GM23338 (cell line): ENCODE data around the gene FAM174C. TPM values are rescaled to one million over a fixed set of nuclear protein-coding genes. Genes with fewer than 3 reads are reported as not detected.

ENCODE experiments used
- ATAC-seq: fragments of 200-7000 bp; cut with Tn5 transposase; 3 replicates; pipeline ENCODE4 v1.9.1; 2020
- DNase-seq: peaks from one replicate; pipeline ENCODE4 v3.0.0-alpha.2; 2015; ENCODE audit warnings: low spot score
- H2AFZ ChIP-seq: fragments of 200-600 bp; sonication (generic); 2 replicates; pipeline ENCODE4 v1.8.0; 2016; ENCODE audit warnings: antibody characterized with exemption, mild to moderate bottlenecking, moderate library complexity
- H3F3A ChIP-seq: fragments of 200-600 bp; sonication (generic); replicated peaks from 2 replicates; pipeline ENCODE4 v1.8.0; 2017; ENCODE audit warnings: antibody characterized with exemption, mixed run types, low read depth
- H3K27ac ChIP-seq: fragments of 200-600 bp; sonication (generic); 2 replicates; pipeline ENCODE4 v1.6.1; 2016; ENCODE audit warnings: low read depth
- H3K27me3 ChIP-seq: fragments of 200-600 bp; sonication (generic); 2 replicates; pipeline ENCODE4 v1.8.0; 2016; ENCODE audit warnings: mild to moderate bottlenecking, mixed run types, moderate library complexity; ENCODE audit not compliant: insufficient read depth
- H3K36me3 ChIP-seq: fragments of 200-600 bp; sonication (generic); 2 replicates; pipeline ENCODE4 v1.8.0; 2016; ENCODE audit warnings: mild to moderate bottlenecking; ENCODE audit not compliant: insufficient read depth
- H3K4me1 ChIP-seq: fragments of 200-600 bp; sonication (generic); 2 replicates; pipeline ENCODE4 v1.8.0; 2016; ENCODE audit warnings: mild to moderate bottlenecking, moderate library complexity; ENCODE audit not compliant: insufficient read depth
- H3K4me2 ChIP-seq: fragments of 200-600 bp; sonication (generic); 2 replicates; pipeline ENCODE4 v1.7.1; 2017; ENCODE audit warnings: mixed run types
- H3K4me3 ChIP-seq: fragments of 200-600 bp; sonication (generic); 2 replicates; pipeline ENCODE4 v1.6.1; 2016; ENCODE audit warnings: mixed run types
- H3K79me2 ChIP-seq: fragments of 200-600 bp; sonication (generic); replicated peaks from 2 replicates; pipeline ENCODE4 v1.8.0; 2017; ENCODE audit warnings: mild to moderate bottlenecking; ENCODE audit not compliant: insufficient read depth
- H3K9me2 ChIP-seq: fragments of 200-600 bp; sonication (generic); 2 replicates; pipeline ENCODE4 v1.8.0; 2017; ENCODE audit not compliant: insufficient read depth
- H4K20me1 ChIP-seq: fragments of 200-600 bp; sonication (generic); replicated peaks from 2 replicates; pipeline ENCODE4 v1.8.0; 2017; ENCODE audit warnings: mild to moderate bottlenecking; ENCODE audit not compliant: insufficient read depth
- H3K27ac Mint-ChIP-seq: 2 replicates; pipeline ENCODE4 v1.8.0; 2020; ENCODE audit warnings: inconsistent platforms, mild to moderate bottlenecking, moderate library complexity, mixed read lengths
- H3K27me3 Mint-ChIP-seq: 3 replicates; pipeline ENCODE4 v1.8.0; 2022; ENCODE audit warnings: low read depth, mild to moderate bottlenecking, moderate library complexity, mixed read lengths, inconsistent platforms; ENCODE audit not compliant: insufficient read depth, poor library complexity
- H3K36me3 Mint-ChIP-seq: 3 replicates; pipeline ENCODE4 v1.8.0; 2021; ENCODE audit warnings: low read depth, mild to moderate bottlenecking, inconsistent platforms, moderate library complexity, mixed read lengths
- H3K4me1 Mint-ChIP-seq: 3 replicates; pipeline ENCODE4 v1.8.0; 2020; ENCODE audit warnings: mild to moderate bottlenecking, inconsistent platforms, mixed read lengths
- H3K4me3 Mint-ChIP-seq: 3 replicates; pipeline ENCODE4 v1.8.0; 2021; ENCODE audit warnings: moderate library complexity, mild to moderate bottlenecking, inconsistent platforms, mixed read lengths
- H3K9me3 Mint-ChIP-seq: 3 replicates; pipeline ENCODE4 v1.8.0; 2020; ENCODE audit warnings: moderate library complexity, mild to moderate bottlenecking, inconsistent platforms, mixed read lengths
- STAT1 ChIP-seq: IDR thresholded peaks from one replicate; pipeline ENCODE4 v1.6.1; 2016; ENCODE audit warnings: antibody characterized with exemption; ENCODE audit not compliant: unreplicated experiment
- ZNF114 ChIP-seq: fragments of 250-450 bp; sonication (Bioruptor Pico); IDR thresholded peaks from 2 replicates; pipeline ENCODE4 v1.5.0; 2020; ENCODE audit warnings: mild to moderate bottlenecking, moderate library complexity
- ZNF331 ChIP-seq: fragments of 250-450 bp; sonication (Bioruptor Pico); IDR thresholded peaks from 2 replicates; pipeline ENCODE4 v1.5.0; 2020; ENCODE audit warnings: low read depth, mild to moderate bottlenecking, moderate library complexity
- polyA plus RNA-seq: library from polyadenylated mRNA; unstranded; fragments of >200 nt; fragmentation: Nextera tagmentation; extraction: Ambion mirVana; gene quantifications from 2 replicates; pipeline ENCODE4 v1.2.1, GENCODE V29; 2016
- total RNA-seq: library from RNA; depleted of rRNA; stranded (reverse); fragments of >200 nt; shearing (Covaris generic); gene quantifications from 2 replicates; pipeline ENCODE4 v1.2.3, GENCODE V29; 2014
- TF ChIP-seq, protein P1 (sequence below): fragments of 250-450 bp; sonication (Bioruptor Pico); IDR thresholded peaks from 2 replicates; pipeline ENCODE4 v1.5.0; 2020; ENCODE audit warnings: mild to moderate bottlenecking, moderate library complexity

Gene FAM174C
- total and polyA plus RNA-seq, 2 experiments from 2014 or later = 60.4 to 68.0 TPM

DNA sequence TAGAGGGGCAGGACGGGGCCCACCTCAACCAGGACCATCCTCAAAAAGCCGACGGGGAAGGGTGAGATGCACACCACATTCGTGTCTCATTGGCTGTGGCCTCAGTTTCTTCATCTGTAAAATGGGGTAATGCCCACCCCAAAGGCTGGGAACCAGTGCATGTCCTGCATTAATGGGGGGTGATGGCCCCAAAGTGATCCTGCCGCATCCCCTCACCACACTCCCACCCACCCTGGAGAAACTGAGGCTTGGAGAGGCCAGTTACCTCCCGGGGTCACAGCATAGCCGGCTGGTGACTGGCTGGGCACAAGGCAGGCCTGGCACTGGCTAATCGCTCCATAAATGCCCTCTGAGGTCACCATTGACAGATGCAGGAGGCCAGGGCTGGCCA lies 27.6 kb upstream of the FAM174C start:
- H3K27ac ChIP-seq = no peak overlapping the region

More for the DNA sequence above, 27.6 kb upstream of the FAM174C start:
- Mint-ChIP-seq H3K36me3 (peaks cover 23% of the 10 kb centered on the region; the same call in 2 of the 3 replicates), H3K4me3 (peak overlapping the region; percentile 39), H3K4me1 (peaks cover 5% of the 10 kb centered on the region; the same call in 2 of the 3 replicates), H3K27me3 (peaks cover 17% of the 10 kb centered on the region), H3K9me3 (no peaks in the 10 kb centered on the region; the same call in 2 of the 3 replicates), H3K27ac (no peak overlapping the region)
- no peak overlapping the region for H2AFZ ChIP-seq
- H4K20me1 ChIP-seq = peaks cover 14% of the 10 kb centered on the region
- H3K4me3 ChIP-seq = peak overlapping the region; percentile 84
- no peaks in the 10 kb centered on the region for H3K36me3 ChIP-seq
- peaks cover 13% of the 10 kb centered on the region for H3F3A ChIP-seq
- peak overlapping the region; percentile 74 for H3K4me2 ChIP-seq
- peaks cover 28% of the 10 kb centered on the region for H3K79me2 ChIP-seq
- H3K27me3 ChIP-seq = no peaks in the 10 kb centered on the region
- DNase-seq (no peak), ATAC-seq (no peak)
- H3K9me2 ChIP-seq = no peaks in the 10 kb centered on the region
- peaks cover 3% of the 10 kb centered on the region; the same call in 1 of the 2 replicates for H3K4me1 ChIP-seq
- TF ChIP-seq ZNF114 (CRISPR knock-in tag) (no peak), STAT1 (no peak), ZNF331 (no peak)
- TF ChIP-seq, protein P1, sequence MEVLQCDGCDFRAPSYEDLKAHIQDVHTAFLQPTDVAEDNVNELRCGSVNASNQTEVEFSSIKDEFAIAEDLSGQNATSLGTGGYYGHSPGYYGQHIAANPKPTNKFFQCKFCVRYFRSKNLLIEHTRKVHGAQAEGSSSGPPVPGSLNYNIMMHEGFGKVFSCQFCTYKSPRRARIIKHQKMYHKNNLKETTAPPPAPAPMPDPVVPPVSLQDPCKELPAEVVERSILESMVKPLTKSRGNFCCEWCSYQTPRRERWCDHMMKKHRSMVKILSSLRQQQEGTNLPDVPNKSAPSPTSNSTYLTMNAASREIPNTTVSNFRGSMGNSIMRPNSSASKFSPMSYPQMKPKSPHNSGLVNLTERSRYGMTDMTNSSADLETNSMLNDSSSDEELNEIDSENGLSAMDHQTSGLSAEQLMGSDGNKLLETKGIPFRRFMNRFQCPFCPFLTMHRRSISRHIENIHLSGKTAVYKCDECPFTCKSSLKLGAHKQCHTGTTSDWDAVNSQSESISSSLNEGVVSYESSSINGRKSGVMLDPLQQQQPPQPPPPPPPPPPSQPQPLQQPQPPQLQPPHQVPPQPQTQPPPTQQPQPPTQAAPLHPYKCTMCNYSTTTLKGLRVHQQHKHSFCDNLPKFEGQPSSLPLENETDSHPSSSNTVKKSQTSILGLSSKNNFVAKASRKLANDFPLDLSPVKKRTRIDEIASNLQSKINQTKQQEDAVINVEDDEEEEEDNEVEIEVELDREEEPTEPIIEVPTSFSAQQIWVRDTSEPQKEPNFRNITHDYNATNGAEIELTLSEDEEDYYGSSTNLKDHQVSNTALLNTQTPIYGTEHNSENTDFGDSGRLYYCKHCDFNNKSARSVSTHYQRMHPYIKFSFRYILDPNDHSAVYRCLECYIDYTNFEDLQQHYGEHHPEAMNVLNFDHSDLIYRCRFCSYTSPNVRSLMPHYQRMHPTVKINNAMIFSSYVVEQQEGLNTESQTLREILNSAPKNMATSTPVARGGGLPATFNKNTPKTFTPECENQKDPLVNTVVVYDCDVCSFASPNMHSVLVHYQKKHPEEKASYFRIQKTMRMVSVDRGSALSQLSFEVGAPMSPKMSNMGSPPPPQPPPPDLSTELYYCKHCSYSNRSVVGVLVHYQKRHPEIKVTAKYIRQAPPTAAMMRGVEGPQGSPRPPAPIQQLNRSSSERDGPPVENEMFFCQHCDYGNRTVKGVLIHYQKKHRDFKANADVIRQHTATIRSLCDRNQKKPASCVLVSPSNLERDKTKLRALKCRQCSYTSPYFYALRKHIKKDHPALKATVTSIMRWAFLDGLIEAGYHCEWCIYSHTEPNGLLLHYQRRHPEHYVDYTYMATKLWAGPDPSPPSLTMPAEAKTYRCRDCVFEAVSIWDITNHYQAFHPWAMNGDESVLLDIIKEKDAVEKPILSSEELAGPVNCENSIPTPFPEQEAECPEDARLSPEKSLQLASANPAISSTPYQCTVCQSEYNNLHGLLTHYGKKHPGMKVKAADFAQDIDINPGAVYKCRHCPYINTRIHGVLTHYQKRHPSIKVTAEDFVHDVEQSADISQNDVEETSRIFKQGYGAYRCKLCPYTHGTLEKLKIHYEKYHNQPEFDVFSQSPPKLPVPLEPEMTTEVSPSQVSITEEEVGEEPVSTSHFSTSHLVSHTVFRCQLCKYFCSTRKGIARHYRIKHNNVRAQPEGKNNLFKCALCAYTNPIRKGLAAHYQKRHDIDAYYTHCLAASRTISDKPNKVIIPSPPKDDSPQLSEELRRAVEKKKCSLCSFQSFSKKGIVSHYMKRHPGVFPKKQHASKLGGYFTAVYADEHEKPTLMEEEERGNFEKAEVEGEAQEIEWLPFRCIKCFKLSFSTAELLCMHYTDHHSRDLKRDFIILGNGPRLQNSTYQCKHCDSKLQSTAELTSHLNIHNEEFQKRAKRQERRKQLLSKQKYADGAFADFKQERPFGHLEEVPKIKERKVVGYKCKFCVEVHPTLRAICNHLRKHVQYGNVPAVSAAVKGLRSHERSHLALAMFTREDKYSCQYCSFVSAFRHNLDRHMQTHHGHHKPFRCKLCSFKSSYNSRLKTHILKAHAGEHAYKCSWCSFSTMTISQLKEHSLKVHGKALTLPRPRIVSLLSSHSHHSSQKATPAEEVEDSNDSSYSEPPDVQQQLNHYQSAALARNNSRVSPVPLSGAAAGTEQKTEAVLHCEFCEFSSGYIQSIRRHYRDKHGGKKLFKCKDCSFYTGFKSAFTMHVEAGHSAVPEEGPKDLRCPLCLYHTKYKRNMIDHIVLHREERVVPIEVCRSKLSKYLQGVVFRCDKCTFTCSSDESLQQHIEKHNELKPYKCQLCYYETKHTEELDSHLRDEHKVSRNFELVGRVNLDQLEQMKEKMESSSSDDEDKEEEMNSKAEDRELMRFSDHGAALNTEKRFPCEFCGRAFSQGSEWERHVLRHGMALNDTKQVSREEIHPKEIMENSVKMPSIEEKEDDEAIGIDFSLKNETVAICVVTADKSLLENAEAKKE (CRISPR knock-in tag) = no peak
